Neutrophil (primary cell): ENCODE measurements around the gene SNX10.

Source experiments
- H3K27ac ChIP-seq: fragments of 200-600 bp; sonication (generic); 2 replicates; pipeline ENCODE4 v1.5.1; 2016; ENCODE audit warnings: mild to moderate bottlenecking, moderate library complexity
- H3K27me3 ChIP-seq: fragments of 200-600 bp; sonication (generic); 2 replicates; pipeline ENCODE4 v1.6.0; 2016; ENCODE audit warnings: mild to moderate bottlenecking
- H3K36me3 ChIP-seq: fragments of 200-600 bp; sonication (generic); 2 replicates; pipeline ENCODE4 v1.5.1; 2017
- H3K4me1 ChIP-seq, 2 experiments: fragments of 200-600 bp in 1 of 2; sonication (generic) in 1 of 2; 1 replicate in 1 of 2; 2 replicates in 1 of 2; pipeline versions ENCODE4 v1.5.1 to v1.6.1; 2013 to 2016; ENCODE audit warnings: low read depth in 1 of 2, low read length in 1 of 2, mild to moderate bottlenecking in 1 of 2, moderate library complexity in 1 of 2; ENCODE audit not compliant: control insufficient read depth in 1 of 2, insufficient read depth in 1 of 2
- H3K4me3 ChIP-seq, 2 experiments: fragments of 200-600 bp in 1 of 2; sonication (generic) in 1 of 2; 1 replicate in 1 of 2; 2 replicates in 1 of 2; pipeline ENCODE4 v1.5.1; 2013 to 2016; ENCODE audit warnings: low read depth in 1 of 2, low read length in 1 of 2, mild to moderate bottlenecking in 1 of 2, moderate library complexity in 1 of 2
- H3K9me3 ChIP-seq: fragments of 200-600 bp; sonication (generic); 2 replicates; pipeline ENCODE4 v1.5.1; 2016
- TF ChIP-seq, protein P1 (sequence below): fragments of 200-600 bp; sonication (generic); IDR thresholded peaks from 2 replicates; pipeline ENCODE4 v1.5.1; 2016; ENCODE audit warnings: antibody characterized with exemption

SNX10 gene

DNA sequence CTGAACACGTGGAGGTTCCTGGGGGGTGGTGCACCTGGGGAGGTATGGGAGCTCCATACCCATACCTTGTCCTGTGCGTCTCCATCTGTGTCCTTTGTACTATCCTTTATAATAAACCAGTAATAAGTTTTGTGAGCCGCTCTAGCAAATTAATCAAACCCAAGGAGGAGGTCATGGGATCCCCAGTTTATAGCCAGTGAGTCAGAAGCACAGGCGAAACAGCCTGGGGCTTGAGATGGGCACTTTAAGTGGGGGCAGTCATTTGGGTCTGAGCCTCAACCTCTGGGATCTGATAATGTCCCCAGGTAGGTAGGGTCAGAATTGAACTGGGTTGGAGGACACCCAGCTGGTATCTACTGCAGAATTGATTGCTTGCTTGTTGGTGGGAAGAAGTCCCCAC lies 16.9 kb downstream of the SNX10 start:
- H3K36me3 ChIP-seq = peaks cover 25% of the 10 kb centered on the region
- peaks cover 84 to 88% of the 10 kb centered on the region in 2 experiments for H3K4me1 ChIP-seq
- H3K9me3 ChIP-seq = no peaks in the 10 kb centered on the region
- no peaks in the 10 kb centered on the region for H3K27me3 ChIP-seq
- peak overlapping the region; percentile 92 for H3K27ac ChIP-seq
- H3K4me3 ChIP-seq = peak overlapping the region in 1 of 2 experiments; percentile 64
- TF ChIP-seq, protein P1, sequence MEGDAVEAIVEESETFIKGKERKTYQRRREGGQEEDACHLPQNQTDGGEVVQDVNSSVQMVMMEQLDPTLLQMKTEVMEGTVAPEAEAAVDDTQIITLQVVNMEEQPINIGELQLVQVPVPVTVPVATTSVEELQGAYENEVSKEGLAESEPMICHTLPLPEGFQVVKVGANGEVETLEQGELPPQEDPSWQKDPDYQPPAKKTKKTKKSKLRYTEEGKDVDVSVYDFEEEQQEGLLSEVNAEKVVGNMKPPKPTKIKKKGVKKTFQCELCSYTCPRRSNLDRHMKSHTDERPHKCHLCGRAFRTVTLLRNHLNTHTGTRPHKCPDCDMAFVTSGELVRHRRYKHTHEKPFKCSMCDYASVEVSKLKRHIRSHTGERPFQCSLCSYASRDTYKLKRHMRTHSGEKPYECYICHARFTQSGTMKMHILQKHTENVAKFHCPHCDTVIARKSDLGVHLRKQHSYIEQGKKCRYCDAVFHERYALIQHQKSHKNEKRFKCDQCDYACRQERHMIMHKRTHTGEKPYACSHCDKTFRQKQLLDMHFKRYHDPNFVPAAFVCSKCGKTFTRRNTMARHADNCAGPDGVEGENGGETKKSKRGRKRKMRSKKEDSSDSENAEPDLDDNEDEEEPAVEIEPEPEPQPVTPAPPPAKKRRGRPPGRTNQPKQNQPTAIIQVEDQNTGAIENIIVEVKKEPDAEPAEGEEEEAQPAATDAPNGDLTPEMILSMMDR = no peak

DNA sequence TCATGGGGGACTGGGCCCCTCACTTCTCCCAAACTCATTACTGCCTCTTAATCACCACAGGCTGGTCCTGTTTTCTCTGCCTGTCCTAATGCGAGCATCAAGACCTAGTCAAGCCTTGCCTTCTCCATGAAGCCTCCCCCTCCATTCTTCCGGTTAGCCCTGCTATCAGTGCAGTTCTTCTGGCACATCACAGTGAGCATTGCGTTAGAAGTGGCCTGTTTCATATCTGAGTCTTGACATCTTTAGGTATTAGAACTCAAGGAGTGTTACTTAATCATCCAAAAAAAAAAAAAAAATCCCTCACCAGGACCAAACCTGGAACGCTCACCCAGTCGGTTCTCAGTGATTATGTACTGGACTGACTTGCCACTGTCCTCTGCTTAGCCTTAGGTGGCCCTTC lies 17.4 kb downstream of the SNX10 start:
- no peaks in the 10 kb centered on the region for H3K9me3 ChIP-seq
- peaks cover 25% of the 10 kb centered on the region for H3K36me3 ChIP-seq
- peak overlapping the region; percentile 92 for H3K27ac ChIP-seq
- TF ChIP-seq, protein P1 = no peak
- H3K4me3 ChIP-seq = no peak overlapping the region
- peaks cover 84 to 88% of the 10 kb centered on the region in 2 experiments for H3K4me1 ChIP-seq
- no peaks in the 10 kb centered on the region for H3K27me3 ChIP-seq

DNA sequence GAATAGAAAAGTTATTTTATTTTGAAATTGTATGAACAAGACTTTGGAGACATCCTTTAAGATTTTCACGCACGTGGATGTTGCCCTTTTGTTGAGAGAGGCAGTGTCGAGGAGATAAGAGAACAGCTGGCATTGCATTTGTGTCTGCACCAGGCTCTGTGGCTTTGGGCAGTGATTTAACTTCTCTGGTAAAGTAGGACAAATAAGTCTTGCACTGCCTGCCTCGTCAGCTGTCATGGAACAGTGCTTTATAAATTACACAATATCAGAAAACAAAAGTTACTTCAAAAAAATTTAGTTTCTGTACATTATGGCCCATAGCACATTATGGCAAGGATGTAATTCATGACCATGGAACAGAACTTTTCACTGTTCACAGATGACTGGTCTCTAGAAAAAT lies 20.1 kb downstream of the SNX10 start:
- no peaks in the 10 kb centered on the region for H3K9me3 ChIP-seq
- no peaks in the 10 kb centered on the region for H3K27me3 ChIP-seq
- peaks cover 84 to 91% of the 10 kb centered on the region in 2 experiments for H3K4me1 ChIP-seq
- H3K27ac ChIP-seq = peak overlapping the region; percentile 94
- H3K36me3 ChIP-seq = peaks cover 25% of the 10 kb centered on the region
- TF ChIP-seq, protein P1 = no peak
- no peak overlapping the region for H3K4me3 ChIP-seq

GRCh38 chr7:26317211-26317610 lies 25.5 kb downstream of the SNX10 start:
- H3K9me3 ChIP-seq = no peaks in the 10 kb centered on the region
- no peak overlapping the region for H3K4me3 ChIP-seq
- peak overlapping the region; percentile 94 for H3K27ac ChIP-seq
- H3K4me1 ChIP-seq = peaks cover 84 to 88% of the 10 kb centered on the region in 2 experiments
- H3K36me3 ChIP-seq = peaks cover 16% of the 10 kb centered on the region
- TF ChIP-seq, protein P1 = no peak
- no peaks in the 10 kb centered on the region for H3K27me3 ChIP-seq

DNA sequence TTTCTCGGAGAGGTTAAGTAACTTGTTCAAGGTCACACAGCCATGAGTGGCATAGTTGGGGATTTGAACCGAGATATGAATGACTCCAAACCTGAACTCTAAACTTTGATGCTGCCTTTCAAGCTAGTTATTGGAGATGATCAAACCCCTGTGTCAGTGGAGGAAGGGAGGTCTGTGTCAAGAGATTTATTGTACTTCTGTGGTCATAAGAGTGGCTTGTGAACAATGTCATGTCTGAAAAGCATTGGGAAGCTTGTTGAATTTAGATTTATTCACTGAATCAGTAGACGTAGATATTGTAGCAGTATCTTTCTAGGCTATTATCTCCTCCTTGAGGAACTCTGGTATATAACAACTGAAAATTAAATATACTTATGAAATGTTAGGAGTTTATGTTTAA lies 27.3 kb downstream of the SNX10 start:
- Histone ChIP-seq H3K4me3 (peak overlapping the region in 1 of 2 experiments; percentile 7), H3K9me3 (no peaks in the 10 kb centered on the region), H3K27ac (peak overlapping the region; percentile 82), H3K36me3 (peaks cover 16% of the 10 kb centered on the region), H3K27me3 (no peaks in the 10 kb centered on the region), H3K4me1 (peaks cover 70% of the 10 kb centered on the region in 2 experiments)
- TF ChIP-seq, protein P1 = no peak

GRCh38 chr7:26319636-26320035 lies 28.0 kb downstream of the SNX10 start:
- peak overlapping the region in 1 of 2 experiments; percentile 7 for H3K4me3 ChIP-seq
- TF ChIP-seq, protein P1 = no peak
- H3K36me3 ChIP-seq = peaks cover 16% of the 10 kb centered on the region
- no peaks in the 10 kb centered on the region for H3K27me3 ChIP-seq
- peaks cover 63% of the 10 kb centered on the region in 2 experiments for H3K4me1 ChIP-seq
- peak overlapping the region; percentile 82 for H3K27ac ChIP-seq
- no peaks in the 10 kb centered on the region for H3K9me3 ChIP-seq
